HepG2 (cell line): Measurements from ENCODE around the gene C3orf62.

ENCODE experiments used
- CTCF ChIP-seq: sonication (generic); formaldehyde crosslinking; IDR thresholded peaks from 2 replicates; pipeline ENCODE4 v1.5.0; 2020; ENCODE audit warnings: mild to moderate bottlenecking, missing genetic modification reagents, moderate library complexity
- IKZF1 ChIP-seq: fragments of 450-650 bp; IDR thresholded peaks from 2 replicates; pipeline ENCODE4 v1.7.1; 2016
- KAT2B ChIP-seq: fragments of 150-350 bp; IDR thresholded peaks from 2 replicates; pipeline ENCODE4 v1.6.1; 2014; ENCODE audit warnings: low read depth, low read length, borderline replicate concordance
- MAFG ChIP-seq: sonication (generic); formaldehyde crosslinking; IDR thresholded peaks from 2 replicates; pipeline ENCODE4 v1.5.1; 2020; ENCODE audit warnings: mild to moderate bottlenecking, missing genetic modification reagents
- NR2F1 ChIP-seq, 2 experiments: fragments of 450-650 bp in 1 of 2; formaldehyde crosslinking in 1 of 2; IDR thresholded peaks; 2 replicates each; pipeline versions ENCODE4 v1.5.0 to v1.6.1; 2016 to 2020; ENCODE audit warnings: mild to moderate bottlenecking in 1 of 2, missing compliant biosample characterization in 1 of 2, missing genetic modification reagents in 1 of 2, moderate library complexity in 1 of 2
- PAX8 ChIP-seq: sonication (generic); formaldehyde crosslinking; IDR thresholded peaks from 2 replicates; pipeline ENCODE4 v1.8.0; 2022; ENCODE audit warnings: mild to moderate bottlenecking, missing genetic modification reagents, borderline replicate concordance
- POLR2A ChIP-seq, 2 experiments: IDR thresholded peaks; 2 replicates each; pipeline ENCODE4 v1.6.1; 2011; ENCODE audit warnings: low read depth in 2 of 2, low read length in 2 of 2, mild to moderate bottlenecking in 1 of 2, moderate library complexity in 1 of 2; ENCODE audit not compliant: insufficient read depth in 1 of 2
- TF ChIP-seq, protein P1 (sequence below): sonication (generic); formaldehyde crosslinking; IDR thresholded peaks from 2 replicates; pipeline ENCODE4 v1.4.0; 2020; ENCODE audit warnings: missing genetic modification reagents; ENCODE audit errors: not compliant biosample characterization

DNA sequence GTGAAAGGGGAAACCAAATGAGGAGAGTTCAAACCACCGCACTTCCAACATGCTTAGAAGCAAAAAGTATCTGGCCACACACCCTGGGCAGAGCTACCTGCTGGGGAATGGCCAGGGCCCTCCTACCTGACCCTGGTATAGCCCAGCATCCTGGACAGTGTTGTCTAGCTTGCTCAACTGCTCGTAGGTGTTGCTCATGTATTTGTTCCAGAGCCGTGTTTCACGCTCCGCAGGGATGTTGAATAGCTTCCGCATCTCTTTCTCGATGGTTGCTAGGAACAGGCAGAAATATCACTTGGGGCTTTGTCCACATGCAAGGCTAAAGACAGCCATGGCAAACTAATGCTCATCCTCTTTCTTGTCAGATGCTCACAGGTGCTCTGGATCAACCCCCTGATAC is 47.7 kb upstream of the C3orf62 start:
- TF ChIP-seq NR2F1 (CRISPR knock-in tag; IDR thresholded peaks at IDR 0.05) (no peak), PAX8 (CRISPR knock-in tag) (no peak), MAFG (CRISPR knock-in tag) (no peak), KAT2B (no peak), IKZF1 (no peak), POLR2A (IDR thresholded peaks at IDR 0.05; ENCODE audit: insufficient read depth in 1 of 2, low read depth in 2 of 2, low read length in 2 of 2) (no peak), CTCF (no peak)
- TF ChIP-seq, protein P1, sequence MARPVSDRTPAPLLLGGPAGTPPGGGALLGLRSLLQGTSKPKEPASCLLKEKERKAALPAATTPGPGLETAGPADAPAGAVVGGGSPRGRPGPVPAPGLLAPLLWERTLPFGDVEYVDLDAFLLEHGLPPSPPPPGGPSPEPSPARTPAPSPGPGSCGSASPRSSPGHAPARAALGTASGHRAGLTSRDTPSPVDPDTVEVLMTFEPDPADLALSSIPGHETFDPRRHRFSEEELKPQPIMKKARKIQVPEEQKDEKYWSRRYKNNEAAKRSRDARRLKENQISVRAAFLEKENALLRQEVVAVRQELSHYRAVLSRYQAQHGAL (CRISPR knock-in tag), result no peak
